ENCODE data around the gene ARHGEF5. TPM values are rescaled to one million over a fixed set of nuclear protein-coding genes. Genes with fewer than 3 reads are reported as not detected.

Gene ARHGEF5
- total RNA-seq, 1 donor from 2014 or later = 0.93 TPM

DNA sequence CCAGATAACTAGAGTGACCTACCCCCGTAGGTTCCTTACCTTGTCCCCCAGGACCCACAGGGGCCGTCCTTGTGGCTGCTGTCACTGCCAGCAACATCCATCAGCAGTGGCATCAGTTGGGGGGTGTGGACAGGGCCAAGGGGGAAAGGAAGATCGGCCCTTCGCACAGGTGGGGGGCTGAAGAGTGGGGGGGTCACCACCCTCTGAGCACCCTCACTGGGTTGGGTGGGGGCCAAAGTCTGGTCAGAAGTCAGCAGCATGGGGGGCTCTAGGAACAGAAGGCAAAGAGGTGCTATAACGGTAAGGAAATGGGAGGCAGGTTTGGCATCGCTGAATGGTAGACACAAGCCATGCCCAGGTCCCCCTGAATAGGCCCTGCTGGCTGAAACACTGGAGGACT, 43.7 kb downstream of the ARHGEF5 start:
- H3K4me1 Mint-ChIP-seq (ENCODE audit: low read depth, unreplicated experiment) = no peaks in the 10 kb centered on the region
- H3K4me3 Mint-ChIP-seq (ENCODE audit: unreplicated experiment) = no peak overlapping the region
- H3K9me3 Mint-ChIP-seq (ENCODE audit: unreplicated experiment) = peaks cover 2% of the 10 kb centered on the region
- no peaks in the 10 kb centered on the region for H3K36me3 Mint-ChIP-seq (ENCODE audit: unreplicated experiment)
- no peak for DNase-seq
- peaks cover 2% of the 10 kb centered on the region for H3K27me3 Mint-ChIP-seq (ENCODE audit: unreplicated experiment)
- H3K27ac Mint-ChIP-seq (ENCODE audit: unreplicated experiment) = no peak overlapping the region
- TF ChIP-seq, protein P1, sequence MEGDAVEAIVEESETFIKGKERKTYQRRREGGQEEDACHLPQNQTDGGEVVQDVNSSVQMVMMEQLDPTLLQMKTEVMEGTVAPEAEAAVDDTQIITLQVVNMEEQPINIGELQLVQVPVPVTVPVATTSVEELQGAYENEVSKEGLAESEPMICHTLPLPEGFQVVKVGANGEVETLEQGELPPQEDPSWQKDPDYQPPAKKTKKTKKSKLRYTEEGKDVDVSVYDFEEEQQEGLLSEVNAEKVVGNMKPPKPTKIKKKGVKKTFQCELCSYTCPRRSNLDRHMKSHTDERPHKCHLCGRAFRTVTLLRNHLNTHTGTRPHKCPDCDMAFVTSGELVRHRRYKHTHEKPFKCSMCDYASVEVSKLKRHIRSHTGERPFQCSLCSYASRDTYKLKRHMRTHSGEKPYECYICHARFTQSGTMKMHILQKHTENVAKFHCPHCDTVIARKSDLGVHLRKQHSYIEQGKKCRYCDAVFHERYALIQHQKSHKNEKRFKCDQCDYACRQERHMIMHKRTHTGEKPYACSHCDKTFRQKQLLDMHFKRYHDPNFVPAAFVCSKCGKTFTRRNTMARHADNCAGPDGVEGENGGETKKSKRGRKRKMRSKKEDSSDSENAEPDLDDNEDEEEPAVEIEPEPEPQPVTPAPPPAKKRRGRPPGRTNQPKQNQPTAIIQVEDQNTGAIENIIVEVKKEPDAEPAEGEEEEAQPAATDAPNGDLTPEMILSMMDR (IDR thresholded peaks at IDR 0.05; ENCODE audit: partially characterized antibody, unreplicated experiment) = no peak

DNA sequence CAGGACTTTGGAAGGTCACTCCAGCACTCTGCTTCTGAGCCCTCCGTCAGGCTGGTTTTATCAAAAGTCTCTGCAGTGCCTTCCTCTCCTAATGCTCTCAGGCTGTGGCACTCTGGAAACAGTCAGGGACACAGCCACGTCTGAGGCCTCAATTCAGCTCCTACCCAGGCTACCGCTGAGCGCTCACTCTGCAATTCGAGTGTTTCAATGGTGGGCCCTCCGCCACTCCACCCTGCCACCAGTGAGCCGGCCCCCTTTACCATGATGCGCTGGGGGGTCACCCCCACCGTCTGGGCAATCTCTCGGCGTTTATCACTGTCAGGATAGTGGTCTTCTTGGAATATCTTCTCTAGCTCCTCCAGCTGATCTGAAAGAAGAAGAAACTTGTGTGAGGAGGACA, 44.7 kb downstream of the ARHGEF5 start:
- no peaks in the 10 kb centered on the region for H3K36me3 Mint-ChIP-seq (ENCODE audit: unreplicated experiment)
- no peak for DNase-seq

DNA sequence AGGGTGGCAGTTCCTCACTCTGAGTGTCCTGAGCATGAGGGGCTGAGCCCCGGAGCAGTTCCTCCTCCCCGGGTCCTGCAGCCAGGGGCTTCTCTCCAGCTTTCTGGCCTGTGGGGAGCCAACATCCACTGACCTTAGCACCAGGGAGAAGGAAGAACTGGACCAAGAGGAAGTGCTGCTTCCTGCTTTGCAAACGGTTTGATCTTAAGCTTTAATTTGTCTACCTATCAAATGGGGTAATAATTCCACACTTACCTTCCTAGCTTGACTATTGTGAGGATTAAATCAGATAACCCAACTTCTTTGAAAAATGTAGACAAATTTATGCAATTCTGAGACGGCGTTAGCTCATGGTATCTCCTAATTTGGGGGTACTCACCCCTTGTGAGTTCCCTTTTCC, 46.3 kb downstream of the ARHGEF5 start:
- H3K27ac Mint-ChIP-seq (ENCODE audit: unreplicated experiment) = no peak overlapping the region
- DNase-seq = no peak

More for the DNA sequence above, 44.7 kb downstream of the ARHGEF5 start:
- TF ChIP-seq, protein P1 (IDR thresholded peaks at IDR 0.05; ENCODE audit: partially characterized antibody, unreplicated experiment) = no peak
- Mint-ChIP-seq H3K27me3 (ENCODE audit: unreplicated experiment) (peaks cover 2% of the 10 kb centered on the region), H3K27ac (ENCODE audit: unreplicated experiment) (no peak overlapping the region), H3K4me1 (ENCODE audit: low read depth, unreplicated experiment) (no peaks in the 10 kb centered on the region), H3K9me3 (ENCODE audit: unreplicated experiment) (peaks cover 2% of the 10 kb centered on the region), H3K4me3 (ENCODE audit: unreplicated experiment) (no peak overlapping the region)

DNA sequence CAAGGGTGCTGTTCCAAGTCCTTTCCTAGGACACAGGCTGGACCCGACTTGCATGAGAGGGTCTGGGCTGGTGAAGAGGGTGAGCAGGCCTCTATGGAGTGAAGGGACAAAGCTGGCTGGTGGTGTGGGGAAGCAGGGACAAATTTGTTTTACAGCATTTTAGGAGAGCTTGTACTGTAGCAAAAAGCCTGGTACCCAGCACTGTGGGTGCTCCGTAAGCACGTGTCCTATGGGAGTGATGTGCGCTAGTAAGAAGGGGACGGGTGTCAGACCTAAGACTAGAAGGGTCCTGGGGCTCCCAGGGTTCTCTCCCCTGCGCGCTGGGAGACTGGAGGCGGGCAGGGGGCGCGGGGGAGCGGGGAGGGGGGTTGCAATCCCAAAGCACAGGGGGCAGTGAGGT, 47.9 kb downstream of the ARHGEF5 start:
- Mint-ChIP-seq H3K36me3 (ENCODE audit: unreplicated experiment) (no peaks in the 10 kb centered on the region), H3K9me3 (ENCODE audit: unreplicated experiment) (peaks cover 2% of the 10 kb centered on the region), H3K27ac (ENCODE audit: unreplicated experiment) (no peak overlapping the region), H3K4me1 (ENCODE audit: low read depth, unreplicated experiment) (no peaks in the 10 kb centered on the region), H3K4me3 (ENCODE audit: unreplicated experiment) (no peak overlapping the region), H3K27me3 (ENCODE audit: unreplicated experiment) (peaks cover 2% of the 10 kb centered on the region)
- TF ChIP-seq, protein P1 (IDR thresholded peaks at IDR 0.05; ENCODE audit: partially characterized antibody, unreplicated experiment) = no peak
- no peak for DNase-seq

More for the DNA sequence above, 46.3 kb downstream of the ARHGEF5 start:
- Mint-ChIP-seq H3K27me3 (ENCODE audit: unreplicated experiment) (peaks cover 2% of the 10 kb centered on the region), H3K4me3 (ENCODE audit: unreplicated experiment) (no peak overlapping the region), H3K9me3 (ENCODE audit: unreplicated experiment) (peaks cover 2% of the 10 kb centered on the region), H3K36me3 (ENCODE audit: unreplicated experiment) (no peaks in the 10 kb centered on the region), H3K4me1 (ENCODE audit: low read depth, unreplicated experiment) (no peaks in the 10 kb centered on the region)
- TF ChIP-seq, protein P1 (IDR thresholded peaks at IDR 0.05; ENCODE audit: partially characterized antibody, unreplicated experiment) = no peak

DNA sequence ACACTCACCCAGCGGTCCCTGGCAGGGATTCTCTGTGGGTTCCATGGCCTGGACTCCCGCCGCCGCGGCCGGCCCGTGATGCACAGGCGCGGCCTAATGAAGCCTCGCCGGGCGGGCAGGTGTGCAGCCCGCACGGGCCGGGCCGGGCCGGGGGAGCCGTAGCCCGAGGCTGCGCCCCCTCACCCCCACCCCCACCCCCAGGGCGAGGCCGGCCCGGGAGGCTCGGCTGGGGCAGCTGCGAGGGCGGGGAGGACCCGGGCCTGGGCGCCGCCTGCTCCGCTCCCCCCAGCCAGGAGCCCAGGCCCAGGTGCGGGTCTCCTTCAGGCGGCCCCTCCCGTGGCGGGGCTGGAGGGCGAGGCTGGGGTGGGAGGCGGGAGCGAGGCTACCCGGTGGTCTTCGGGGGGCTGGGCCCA, 48.5 kb downstream of the ARHGEF5 start, which contains the start of gene NOBOX:
Gene NOBOX, minus strand, starts transcription at position 45 of the 413 bp plus-strand sequence.
- Mint-ChIP-seq H3K27me3 (ENCODE audit: unreplicated experiment) (peaks cover 2% of the 10 kb centered on the region), H3K4me1 (ENCODE audit: low read depth, unreplicated experiment) (no peaks in the 10 kb centered on the region)
- no peak for DNase-seq

More for the DNA sequence above, 48.5 kb downstream of the ARHGEF5 start, which contains the start of gene NOBOX:
- TF ChIP-seq, protein P1 (IDR thresholded peaks at IDR 0.05; ENCODE audit: partially characterized antibody, unreplicated experiment) = no peak
- Mint-ChIP-seq H3K36me3 (ENCODE audit: unreplicated experiment) (no peaks in the 10 kb centered on the region), H3K4me3 (ENCODE audit: unreplicated experiment) (no peak within 1 kb of the TSS), H3K9me3 (ENCODE audit: unreplicated experiment) (peaks cover 2% of the 10 kb centered on the region), H3K27ac (ENCODE audit: unreplicated experiment) (no peak within 1 kb of the TSS)

Data from glutamatergic neuron (in vitro differentiated cells).